Stimulated activated CD8-positive, alpha-beta memory T cell treated with anti-CD3 and anti-CD28 coated beads, Interleukin-15, amount 100 ng/mL, for 4 hours (primary cell): Measurements from ENCODE around the gene ORC5.
"Not testable (repeated sequence)": the region's sequence is repeated elsewhere in the genome, so short reads cannot be mapped to it uniquely, and the experiment has no call there.

Experiments used
- DNase-seq, 2 donors: peaks; one replicate each; pipeline ENCODE4 v3.0.0-alpha.2; 2020; ENCODE audit warnings: low read depth in 2 of 2

Gene ORC5

GRCh38 chr7:104192434-104192833, 15.4 kb downstream of the ORC5 start:
- DNase-seq = no peak

GRCh38 chr7:104185346-104185745, 22.5 kb downstream of the ORC5 start:
- DNase-seq = no peak

- DNase-seq = no peak
These were observed 28.6 kb downstream of the ORC5 start for GRCh38 chr7:104179178-104179577.

- DNase-seq = not testable (repeated sequence)
These were observed 30.2 kb downstream of the ORC5 start for GRCh38 chr7:104177565-104178083.

- no peak for DNase-seq
These were observed 31.5 kb downstream of the ORC5 start for GRCh38 chr7:104176332-104176731.

GRCh38 chr7:104175361-104175984, 32.3 kb downstream of the ORC5 start:
- DNase-seq = no peak

DNA sequence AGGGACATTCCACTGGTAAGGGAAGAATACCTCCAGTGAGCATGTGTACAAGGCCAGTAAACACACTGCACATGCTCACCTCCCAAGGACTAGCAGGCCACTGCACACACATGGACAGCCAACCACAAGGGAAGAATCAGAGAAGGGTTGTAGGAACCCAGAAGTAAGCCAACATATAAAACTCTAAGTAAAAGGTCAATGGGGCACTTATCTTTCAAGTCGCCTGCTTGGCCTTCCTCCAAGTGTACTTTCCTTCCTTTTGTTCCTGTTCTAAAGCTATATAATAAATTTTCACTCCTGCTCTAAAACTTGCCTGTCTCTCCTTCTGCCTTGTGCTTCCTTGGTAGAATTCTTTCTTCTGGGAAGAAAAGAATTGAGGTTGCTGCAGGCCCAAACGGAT, 33.0 kb downstream of the ORC5 start:
- no peak for DNase-seq

DNA sequence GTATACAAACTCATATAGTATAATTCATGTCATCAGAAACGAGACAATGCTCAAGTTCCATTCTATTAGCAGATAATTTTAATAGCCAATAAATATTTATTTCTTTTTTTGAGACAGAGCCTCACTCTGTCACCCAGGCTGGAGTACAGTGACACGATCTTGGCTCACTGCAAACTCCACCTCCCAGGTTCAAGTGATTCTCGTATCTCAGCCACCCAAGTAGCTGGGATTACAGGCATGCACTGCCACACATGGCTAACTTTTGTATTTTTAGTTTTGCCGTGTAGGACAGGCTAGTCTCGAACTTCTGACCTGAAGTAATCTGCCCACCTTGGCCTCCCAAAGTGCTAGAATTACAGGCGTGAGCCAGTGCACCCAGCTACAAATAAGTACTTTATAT, 45.7 kb downstream of the ORC5 start:
- no peak for DNase-seq

- no peak for DNase-seq
These were observed 46.6 kb downstream of the ORC5 start for GRCh38 chr7:104161244-104161643.

GRCh38 chr7:104160375-104160774, 47.4 kb downstream of the ORC5 start:
- DNase-seq = no peak

- no peak for DNase-seq
These were observed 51.0 kb downstream of the ORC5 start for GRCh38 chr7:104156842-104157277.

GRCh38 chr7:104153287-104153686, 54.5 kb downstream of the ORC5 start:
- no peak for DNase-seq

DNA sequence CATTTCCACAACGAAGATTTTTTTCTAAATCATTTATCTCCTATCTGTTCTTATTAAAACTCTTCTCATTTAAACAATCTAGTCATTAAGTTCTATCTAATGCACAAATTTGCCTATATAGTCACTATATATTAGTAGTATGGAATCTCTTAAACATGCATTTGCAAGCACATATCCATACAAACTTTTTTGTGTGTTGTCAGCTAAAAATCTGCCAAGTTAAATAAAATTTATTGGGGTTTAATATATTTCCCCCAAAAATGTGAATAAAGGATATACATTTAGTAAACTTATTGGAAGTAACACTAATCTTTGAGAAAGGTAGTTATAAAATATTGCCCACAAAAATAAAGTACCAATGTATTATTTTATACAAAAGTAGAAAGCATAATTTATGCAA, 55.3 kb downstream of the ORC5 start:
- DNase-seq = no peak

DNA sequence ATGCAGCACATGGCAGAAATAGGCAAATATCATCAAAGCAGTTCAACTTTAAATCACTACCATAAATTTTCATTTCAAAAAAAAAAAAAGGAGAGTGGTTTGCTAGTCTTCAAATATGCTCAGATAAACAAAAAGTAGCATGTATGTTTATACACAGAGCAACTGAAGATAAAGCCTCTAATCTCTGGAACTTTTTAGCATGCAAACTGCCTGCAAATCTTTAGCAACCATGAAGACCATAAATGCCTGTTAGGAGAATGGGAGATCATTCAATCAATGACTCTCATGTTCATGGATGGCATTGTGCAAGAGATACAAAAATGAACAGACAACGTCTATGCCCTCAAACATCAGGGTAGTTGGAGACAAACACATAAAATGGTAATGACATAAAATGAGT, 57.3 kb downstream of the ORC5 start:
- DNase-seq = no peak

- DNase-seq = no peak
These were observed 58.0 kb downstream of the ORC5 start for GRCh38 chr7:104149822-104150221.

DNA sequence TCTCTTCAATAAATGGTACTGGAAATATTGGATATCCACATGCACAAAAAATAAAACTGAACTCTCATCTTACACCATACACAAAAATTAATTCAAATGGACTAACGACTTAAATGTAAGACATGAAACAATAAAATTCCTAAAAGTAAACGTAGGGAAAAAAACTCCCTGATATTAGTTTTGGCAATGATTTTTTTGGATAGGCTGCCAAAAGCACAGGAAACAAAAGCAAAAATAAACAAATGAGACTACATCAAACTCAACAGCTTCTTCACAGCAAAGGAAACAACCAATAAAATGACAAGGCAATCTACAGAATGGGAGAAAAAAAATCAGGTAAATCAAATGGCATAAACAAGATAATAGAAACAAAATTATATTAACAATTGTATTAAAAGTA, 65.7 kb downstream of the ORC5 start:
- no peak for DNase-seq

DNA sequence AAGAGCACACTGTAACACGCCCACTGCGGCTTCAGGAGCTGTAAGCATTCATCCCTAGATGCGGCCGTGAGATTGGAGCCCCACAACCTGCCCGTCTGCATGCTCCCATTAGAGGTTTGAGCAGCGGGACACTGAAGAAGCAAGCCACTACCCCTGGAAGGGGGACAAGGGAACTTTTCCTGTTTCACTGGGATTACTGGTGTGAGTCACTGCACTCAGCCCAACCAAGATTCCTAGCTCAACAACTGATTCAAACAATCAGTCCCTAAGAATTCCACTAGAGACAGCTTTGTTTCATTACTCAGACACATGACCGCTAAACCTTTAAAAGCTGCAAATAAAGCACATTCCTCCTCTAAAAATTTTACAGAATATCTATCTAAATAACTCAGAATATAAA, 69.8 kb downstream of the ORC5 start:
- no peak for DNase-seq

DNA sequence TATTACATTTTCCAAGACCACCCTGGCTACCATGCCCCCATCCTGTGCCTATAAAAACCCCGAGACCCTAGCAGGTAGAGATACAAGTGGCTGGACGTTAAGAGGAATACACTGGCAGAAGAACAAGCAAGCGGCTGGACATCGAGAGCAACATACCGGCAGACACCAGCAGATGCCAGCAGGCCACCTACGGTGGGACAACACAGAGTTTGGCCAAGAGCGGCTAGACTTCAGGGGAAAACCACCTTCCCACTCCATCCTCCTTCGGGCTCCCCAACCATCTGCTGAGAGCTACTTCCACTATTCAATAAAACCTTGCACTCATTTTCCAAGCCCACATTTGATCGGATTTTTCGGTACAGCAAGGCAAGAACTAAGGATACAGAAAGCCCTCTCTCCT, 70.3 kb downstream of the ORC5 start:
- no peak for DNase-seq

DNA sequence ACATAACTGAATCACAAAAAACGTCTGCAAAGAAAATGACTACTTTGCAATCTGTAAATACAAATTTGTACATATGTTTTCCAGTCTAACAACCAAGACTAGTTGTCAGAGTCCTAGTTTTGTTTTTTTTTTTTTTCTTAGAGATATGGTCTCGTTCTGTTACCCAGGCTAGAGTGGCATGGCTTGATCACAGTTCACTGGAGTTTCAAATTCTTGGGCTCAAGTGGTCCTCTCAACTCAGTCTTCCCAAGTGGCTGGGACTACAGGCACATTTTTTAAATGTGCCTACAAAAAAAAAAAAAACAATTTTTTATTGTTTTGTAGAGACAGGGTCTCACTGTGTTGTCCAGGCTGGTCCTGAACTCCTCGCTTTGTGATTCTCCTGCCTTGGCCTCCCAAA, 70.8 kb downstream of the ORC5 start:
- DNase-seq = no peak

- no peak for DNase-seq
These were observed 71.3 kb downstream of the ORC5 start for GRCh38 chr7:104136561-104136960.

DNA sequence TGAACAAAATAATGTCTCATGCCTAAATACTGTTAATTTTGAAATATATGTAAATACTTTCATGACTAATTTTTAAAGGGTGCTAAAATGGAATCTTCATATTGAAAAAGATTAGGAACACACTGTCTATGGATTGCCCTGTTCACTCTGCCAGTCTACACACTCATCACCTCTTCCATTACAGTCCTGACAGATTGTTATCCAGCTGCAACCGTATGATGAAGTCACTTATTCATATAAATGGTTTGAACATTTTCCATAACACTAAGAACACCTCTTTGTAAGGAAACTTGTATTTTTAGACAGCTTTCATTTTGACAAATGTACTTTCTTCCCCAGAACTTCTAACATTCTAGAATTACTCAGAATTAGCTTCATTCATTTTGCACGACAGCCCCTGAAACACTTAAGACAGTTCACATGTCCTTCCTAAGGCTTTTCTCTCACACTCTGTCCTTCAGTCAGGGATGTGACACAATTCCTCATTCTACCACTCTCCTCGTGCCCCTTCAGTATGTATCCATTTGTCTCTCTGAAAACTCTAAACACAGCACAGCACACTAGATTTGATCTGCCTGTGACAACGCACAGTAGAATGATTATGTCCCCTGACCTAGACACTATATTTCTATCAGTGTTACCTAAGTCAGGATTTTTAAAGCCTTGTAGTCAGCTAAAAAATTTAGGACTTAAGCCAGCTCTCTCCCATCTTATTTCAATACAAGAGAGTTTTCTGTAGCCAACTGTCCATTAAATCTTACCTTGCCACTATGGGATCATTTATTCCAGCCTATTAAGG, 71.9 kb downstream of the ORC5 start:
- no peak for DNase-seq

- no peak for DNase-seq
These were observed 74.6 kb downstream of the ORC5 start for GRCh38 chr7:104133238-104133637.

DNA sequence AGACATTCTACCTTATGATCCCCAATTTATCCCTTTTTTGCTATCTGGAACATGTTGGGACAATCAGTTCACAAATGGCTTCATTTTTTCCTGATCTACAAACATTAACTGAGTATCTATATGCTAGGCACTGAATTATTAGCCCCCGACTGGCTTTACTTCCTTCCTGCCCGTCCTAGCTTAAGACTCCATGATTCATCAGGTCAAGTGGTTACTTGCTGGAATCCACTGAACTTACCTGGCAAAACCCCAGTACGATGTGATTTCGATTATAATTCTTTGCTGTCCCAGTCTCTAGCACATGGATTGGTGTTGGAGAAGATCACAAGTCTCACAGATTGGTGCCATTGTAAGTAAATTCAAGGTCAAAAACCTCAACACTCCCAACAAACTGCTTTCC, 77.1 kb downstream of the ORC5 start:
- no peak for DNase-seq
